GM18499 (cell line): Measurements from ENCODE around the gene BRAT1.
"Not testable (repeated sequence)": the region's sequence is repeated elsewhere in the genome, so short reads cannot be mapped to it uniquely, and the experiment has no call there.

ENCODE experiments used
- ATAC-seq: cut with Tn5 transposase; IDR thresholded peaks from one replicate; pipeline ENCODE4 v1.9.1; 2021; ENCODE audit warnings: moderate number of reproducible peaks; ENCODE audit not compliant: insufficient read depth, unreplicated experiment

The BRAT1 gene

GRCh38 chr7:2566890-2567678 lies 11.8 kb upstream of the BRAT1 start:
- no peak for ATAC-seq

GRCh38 chr7:2566348-2566889 lies 11.1 kb upstream of the BRAT1 start:
- ATAC-seq: no peak

- ATAC-seq: no peak
Measured at GRCh38 chr7:2564970-2565540, 9.7 kb upstream of the BRAT1 start.

DNA sequence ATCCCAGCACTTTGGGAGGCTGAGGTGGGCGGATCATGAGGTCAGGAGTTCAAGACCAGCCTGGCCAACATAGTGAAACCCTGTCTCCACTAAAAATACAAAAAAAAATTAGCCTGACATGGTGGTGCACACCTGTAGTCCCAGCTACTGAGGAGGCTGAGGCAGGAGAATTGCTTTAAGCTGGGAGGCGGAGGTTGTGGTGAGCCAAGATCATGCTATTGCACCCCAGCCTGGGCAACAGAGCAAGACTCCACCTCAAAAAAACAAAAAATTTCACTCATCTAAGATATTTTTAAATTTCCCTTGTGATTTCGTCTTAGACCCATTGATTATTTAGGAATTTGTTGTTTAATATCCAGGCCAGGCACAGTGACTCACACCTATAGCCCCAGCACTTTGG lies 8.6 kb upstream of the BRAT1 start:
- not testable (repeated sequence) for ATAC-seq

GRCh38 chr7:2559283-2559950 lies 4.1 kb upstream of the BRAT1 start:
- no peak for ATAC-seq

GRCh38 chr7:2558629-2559282 lies 3.4 kb upstream of the BRAT1 start, which contains the start of gene IQCE:
Gene IQCE (plus strand): TSS chr7:2558979. CDS start chr7:2559182, 203 bp downstream.
- ATAC-seq: no peak

GRCh38 chr7:2554661-2555111 lies 638 bp downstream of the BRAT1 start:
- ATAC-seq: no peak

DNA sequence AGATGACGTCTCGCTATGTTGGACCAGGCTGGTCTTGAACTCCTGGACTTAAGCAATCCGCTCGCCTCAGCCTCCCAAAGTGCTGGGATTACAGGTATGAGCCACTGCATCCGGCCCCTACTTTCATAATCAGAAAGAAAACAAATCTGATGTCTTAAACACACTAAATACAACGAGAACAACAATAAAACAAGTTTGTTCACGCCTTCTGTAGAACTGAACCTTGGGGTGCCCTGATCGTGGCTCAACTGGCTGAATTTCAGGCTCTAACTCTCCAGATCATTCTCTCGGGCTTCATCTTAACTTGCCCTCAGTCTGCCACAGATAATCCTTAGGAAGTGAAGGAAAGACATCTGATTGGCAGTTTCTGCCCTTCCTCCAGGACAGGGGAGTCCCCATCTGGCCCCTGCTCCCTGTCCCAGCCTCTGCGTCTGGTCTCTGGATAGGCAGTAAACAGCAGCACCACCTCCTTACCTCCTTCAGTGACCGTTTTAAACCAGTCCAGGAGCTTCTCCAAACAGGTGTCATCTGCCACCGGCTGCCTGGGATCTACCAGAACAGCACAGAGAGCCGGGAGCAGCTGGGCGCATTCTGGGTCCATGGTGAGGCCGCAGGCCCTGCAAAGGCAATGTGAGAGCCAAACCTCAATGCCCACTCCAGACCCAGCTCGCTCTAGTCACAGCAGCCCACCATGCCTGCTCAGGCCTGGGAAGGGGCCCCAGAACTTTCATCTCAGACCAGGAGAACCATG lies 1.3 kb downstream of the BRAT1 start:
- no peak for ATAC-seq

DNA sequence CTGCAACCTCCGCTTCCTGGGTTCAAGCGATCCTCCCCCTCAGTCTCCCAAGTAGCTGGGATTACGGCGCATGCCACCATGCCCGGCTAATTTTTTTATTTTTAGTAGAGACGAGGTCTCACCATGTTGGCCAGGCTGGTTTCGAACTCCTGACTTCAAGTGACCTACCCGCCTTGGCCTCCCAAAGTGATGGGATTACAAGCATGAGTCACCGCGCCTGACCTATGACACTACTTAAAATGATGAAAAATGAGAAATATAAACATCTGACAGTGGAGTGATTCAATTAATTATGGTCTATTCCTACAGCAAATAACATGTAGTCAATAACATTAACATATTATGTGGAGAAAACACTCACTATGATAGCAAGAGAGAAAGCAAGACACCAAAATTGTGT lies 2.2 kb downstream of the BRAT1 start:
- ATAC-seq: no peak

DNA sequence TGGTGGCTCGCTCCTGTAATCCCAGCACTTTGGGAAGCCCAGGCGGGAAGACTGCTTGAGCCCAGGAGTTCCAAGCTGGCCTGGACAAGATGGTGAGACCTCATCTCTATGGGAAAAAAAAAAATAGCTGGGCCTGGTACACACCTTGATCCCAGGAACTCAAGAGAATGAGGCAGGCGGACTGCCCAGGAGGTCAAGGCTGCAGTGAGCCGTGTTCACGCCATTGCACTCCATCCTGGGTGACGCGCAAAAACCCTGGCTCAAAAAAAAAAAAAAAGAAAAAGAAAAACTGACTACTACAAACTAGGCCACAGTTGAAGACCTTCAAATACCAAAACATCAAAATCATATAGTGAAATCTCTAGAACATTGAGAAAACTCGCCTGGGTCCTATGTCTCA lies 3.9 kb downstream of the BRAT1 start:
- ATAC-seq: no peak

GRCh38 chr7:2546776-2547586 lies 8.3 kb downstream of the BRAT1 start:
- ATAC-seq: no peak

DNA sequence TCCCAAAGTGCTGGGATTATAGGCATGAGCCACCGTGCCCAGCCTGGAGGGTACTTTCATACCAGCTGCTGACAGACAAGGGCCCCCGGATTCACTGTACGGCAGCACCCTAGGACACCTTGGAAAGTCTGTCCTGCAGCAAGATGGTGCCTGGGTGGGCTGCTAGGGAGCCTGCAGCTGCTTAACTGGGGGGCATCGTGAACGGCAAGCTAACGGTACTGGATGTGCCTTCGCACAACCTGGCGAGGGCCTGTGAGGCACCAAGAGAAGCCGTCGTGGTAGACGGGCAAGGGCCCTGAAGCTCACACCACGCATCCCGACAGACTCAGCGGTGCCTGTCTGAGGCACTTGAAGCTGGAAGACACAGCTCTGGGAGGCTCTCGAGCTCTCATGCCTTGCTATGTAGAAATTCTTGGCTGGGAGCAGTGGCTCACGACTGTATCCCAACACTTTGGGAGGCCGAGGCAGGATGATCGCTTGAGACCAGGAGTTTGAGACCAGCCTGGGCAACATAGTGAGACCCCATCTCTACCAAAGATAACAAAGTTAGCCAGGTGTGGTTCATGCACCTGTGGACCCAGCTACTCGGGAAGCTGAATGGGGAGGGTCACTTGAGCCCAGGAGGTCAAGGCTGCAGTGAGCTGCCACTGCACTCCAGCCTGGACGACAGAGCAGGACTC lies 9.4 kb downstream of the BRAT1 start:
- ATAC-seq: no peak

DNA sequence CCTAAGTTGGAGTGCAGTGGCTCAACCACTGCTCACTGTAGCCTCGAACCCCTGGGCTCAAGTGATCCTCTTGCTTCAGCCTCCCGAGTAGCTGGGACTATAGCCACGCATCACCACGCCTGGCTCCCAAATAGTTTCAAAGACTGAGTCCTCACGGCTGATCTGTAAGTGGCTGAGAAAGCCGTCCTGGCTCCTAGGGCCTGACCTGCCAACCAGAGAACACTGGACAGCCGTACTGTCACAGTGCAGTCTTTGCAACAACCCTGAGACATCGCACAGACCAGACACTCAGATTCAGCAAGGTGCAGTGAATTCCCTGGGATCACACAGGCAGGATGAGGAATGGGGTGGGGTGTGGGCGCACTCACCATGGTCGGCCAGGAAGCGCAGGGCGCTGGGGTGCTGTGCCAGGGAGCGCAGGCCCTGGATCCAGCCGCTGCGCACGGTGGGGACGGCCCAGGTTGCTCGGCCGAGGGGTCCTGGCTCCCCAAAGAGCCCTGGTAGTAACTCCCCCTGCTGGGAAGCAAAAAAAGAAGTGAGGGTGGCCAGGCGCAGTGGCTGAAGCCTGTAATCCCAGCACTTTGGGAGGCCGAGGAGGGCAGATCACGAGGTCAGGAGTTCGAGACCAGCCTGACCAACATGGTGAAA lies 10.7 kb downstream of the BRAT1 start:
- ATAC-seq: no peak

DNA sequence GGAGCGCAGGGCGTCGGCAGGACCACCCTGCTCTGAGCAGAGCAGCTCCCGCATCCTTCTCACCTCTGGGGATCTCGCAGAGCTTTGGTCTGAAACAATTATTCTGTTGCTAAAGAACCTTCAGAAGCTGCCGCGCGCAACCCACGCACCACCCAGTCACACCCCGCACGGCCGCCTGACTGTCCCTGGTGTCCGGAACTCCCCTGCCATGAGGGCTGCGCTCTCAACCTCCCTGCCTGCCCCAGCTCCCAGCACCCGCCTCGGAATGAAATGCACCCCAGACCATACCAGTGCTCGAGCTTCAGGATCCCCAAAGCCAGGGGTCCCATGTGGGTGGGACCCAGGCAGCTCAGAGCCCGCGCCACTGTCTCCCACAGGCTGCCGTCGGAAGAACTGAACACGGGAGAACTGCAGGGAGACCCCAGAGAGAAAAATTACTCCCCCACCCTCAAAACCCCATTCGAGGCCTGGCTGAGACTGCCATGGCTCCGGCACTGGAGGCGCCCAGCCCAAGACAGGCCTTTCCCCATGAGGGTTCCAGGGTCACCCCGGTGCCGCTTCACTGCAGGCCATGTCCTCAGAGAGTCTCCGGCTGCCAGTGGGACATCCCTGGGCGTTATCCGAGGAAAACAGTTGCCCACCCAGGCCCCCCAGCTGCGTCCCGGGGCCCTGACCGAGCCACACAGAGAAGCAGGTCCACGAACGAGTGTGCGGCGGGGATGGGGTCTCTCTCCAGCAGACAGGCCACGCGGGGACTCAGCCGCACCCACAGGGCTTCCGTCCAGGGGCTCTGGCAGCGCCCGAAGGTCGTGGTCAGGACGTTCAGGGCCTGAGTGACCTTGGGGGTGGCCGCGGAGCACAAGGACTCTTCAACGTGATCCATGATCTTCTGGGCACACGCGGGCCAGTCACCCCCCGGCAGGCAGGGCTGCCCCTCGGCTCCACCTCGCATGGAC lies 12.1 kb downstream of the BRAT1 start:
- ATAC-seq: no peak

DNA sequence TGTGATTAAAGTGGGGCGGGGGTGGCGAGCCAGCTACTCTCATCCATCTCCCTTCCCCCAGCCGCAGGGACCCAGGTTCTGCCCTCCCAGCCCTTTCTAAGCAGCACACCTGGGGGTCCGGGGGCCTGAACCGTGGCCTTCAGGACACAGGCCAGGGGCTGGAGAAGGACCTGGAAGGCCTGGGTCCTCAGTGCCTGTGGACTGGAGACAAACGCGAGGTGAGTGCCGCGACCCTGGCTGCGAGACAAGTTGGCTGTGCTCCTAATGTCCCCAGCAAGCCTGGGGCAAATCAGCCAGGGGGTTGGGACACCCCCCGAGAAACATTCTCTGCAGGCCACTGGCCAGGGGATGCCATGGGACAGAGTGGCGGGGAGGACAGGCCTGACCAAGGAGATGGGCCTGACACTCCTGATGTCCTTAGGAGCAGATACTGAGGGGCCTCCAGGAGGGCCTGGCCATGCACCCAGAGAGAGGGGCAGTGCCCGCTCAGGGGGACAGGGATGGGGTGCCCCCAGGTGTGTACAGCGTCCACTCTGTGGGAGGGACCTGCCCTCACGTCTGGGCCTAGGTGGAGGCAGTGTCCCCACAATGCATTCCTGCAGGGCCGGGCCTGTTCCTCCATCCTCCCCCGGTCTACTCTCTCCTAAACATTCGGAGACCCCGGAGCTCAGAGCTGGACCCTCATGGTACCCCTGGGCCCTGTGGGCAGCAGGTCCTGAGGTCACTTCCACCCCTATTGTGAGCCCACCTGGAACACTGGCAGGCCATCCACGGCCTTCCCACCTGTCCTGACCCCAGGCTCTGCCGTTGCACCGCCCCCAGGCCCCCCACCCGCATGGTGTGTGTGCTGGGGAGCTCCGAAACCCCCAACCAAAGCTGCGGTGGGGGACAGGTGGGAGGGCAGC lies 13.1 kb downstream of the BRAT1 start:
- no peak for ATAC-seq
